ENCODE results near the gene ACTL7A.

DNA sequence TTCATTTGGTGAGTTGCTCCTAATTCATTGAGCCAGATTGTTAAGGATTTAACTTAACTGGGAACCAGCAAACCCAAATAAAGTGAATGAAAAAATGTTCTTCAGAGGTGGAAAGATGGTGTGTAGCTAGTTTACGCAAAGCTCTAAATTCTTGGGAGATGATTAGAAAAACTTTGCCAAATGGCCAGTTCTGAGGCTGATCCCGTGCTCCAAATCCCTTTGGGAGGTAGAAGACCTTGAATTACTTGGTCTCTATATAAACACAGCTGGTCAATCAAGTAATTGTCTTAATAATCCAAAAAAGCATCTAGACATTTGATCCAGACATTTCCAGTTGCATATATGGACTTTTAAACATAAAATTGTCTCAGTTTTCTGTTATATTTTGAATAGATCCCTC is 17.7 kb upstream of the ACTL7A start:
- TF ChIP-seq POLR2A (IDR thresholded peaks at IDR 0.05) (no peak), POLR2AphosphoS5 (IDR thresholded peaks at IDR 0.05) (no peak)
